KMS-11 (cell line): Measurements from ENCODE around the gene MROH7.

Experiments
- H2AFZ ChIP-seq: fragments of 200-600 bp; sonication (generic); 2 replicates; pipeline ENCODE4 v1.6.1; 2016; ENCODE audit warnings: antibody characterized with exemption, mixed run types, low read depth
- H3K27ac ChIP-seq: fragments of 200-600 bp; sonication (generic); 2 replicates; pipeline ENCODE4 v1.6.1; 2016; ENCODE audit warnings: mild to moderate bottlenecking, mixed run types
- H3K27me3 ChIP-seq: fragments of 200-600 bp; sonication (generic); 2 replicates; pipeline ENCODE4 v1.6.1; 2017; ENCODE audit warnings: mild to moderate bottlenecking, low read depth, mixed run types, moderate library complexity; ENCODE audit not compliant: insufficient read depth
- H3K36me3 ChIP-seq: fragments of 200-600 bp; sonication (generic); 2 replicates; pipeline ENCODE4 v1.6.1; 2017; ENCODE audit warnings: mild to moderate bottlenecking, mixed run types; ENCODE audit not compliant: insufficient read depth
- H3K4me1 ChIP-seq: fragments of 200-600 bp; sonication (generic); 2 replicates; pipeline ENCODE4 v1.6.1; 2016; ENCODE audit warnings: mild to moderate bottlenecking, low read depth, mixed run types; ENCODE audit not compliant: poor library complexity, severe bottlenecking
- H3K4me2 ChIP-seq: fragments of 200-600 bp; sonication (generic); 2 replicates; pipeline ENCODE4 v1.7.0; 2016; ENCODE audit warnings: mild to moderate bottlenecking, mixed run types
- H3K4me3 ChIP-seq: fragments of 200-600 bp; sonication (generic); IDR thresholded peaks from 2 replicates; pipeline ENCODE4 v1.6.1; 2017; ENCODE audit warnings: low read depth, low read length, mixed read lengths; ENCODE audit not compliant: insufficient read depth
- H3K79me2 ChIP-seq: fragments of 200-600 bp; sonication (generic); 2 replicates; pipeline ENCODE4 v1.6.1; 2016; ENCODE audit warnings: low read depth, mixed run types; ENCODE audit not compliant: insufficient read depth
- H3K9ac ChIP-seq: fragments of 200-600 bp; sonication (generic); 2 replicates; pipeline ENCODE4 v1.6.1; 2016; ENCODE audit warnings: mild to moderate bottlenecking, mixed run types
- H4K20me1 ChIP-seq: fragments of 200-600 bp; sonication (generic); 2 replicates; pipeline ENCODE4 v1.6.1; 2016; ENCODE audit warnings: mild to moderate bottlenecking, mixed run types; ENCODE audit not compliant: insufficient read depth
- CTCF ChIP-seq: fragments of 200-600 bp; sonication (generic); conservative IDR thresholded peaks from 2 replicates; pipeline ENCODE4 v1.6.1; 2017; ENCODE audit warnings: low read depth, mild to moderate bottlenecking, antibody characterized with exemption, low read length, moderate library complexity, mixed read lengths

MROH7 gene

GRCh38 chr1:54716299-54717047 is 74.9 kb downstream of the MROH7 start:
- H3K36me3 ChIP-seq = no peaks in the 10 kb centered on the region
- no peak overlapping the region; the same call in 1 of the 2 replicates for H2AFZ ChIP-seq
- TF ChIP-seq CTCF = no peak
- peak overlapping the region; percentile 21; the same call in 1 of the 2 replicates for H3K4me2 ChIP-seq
- H3K9ac ChIP-seq = peak overlapping the region; percentile 32; the same call in 1 of the 2 replicates
- no peaks in the 10 kb centered on the region for H3K4me1 ChIP-seq
- H3K4me3 ChIP-seq = no peak overlapping the region
- no peak overlapping the region for H3K27ac ChIP-seq
- no peaks in the 10 kb centered on the region for H4K20me1 ChIP-seq
- H3K79me2 ChIP-seq = 0 out of 2 replicates have a peak, but pooled peaks cover 6% of the 10 kb centered on the region
- no peaks in the 10 kb centered on the region for H3K27me3 ChIP-seq

- Histone ChIP-seq H3K4me1 (no peaks in the 10 kb centered on the region), H3K27me3 (no peaks in the 10 kb centered on the region), H3K36me3 (no peaks in the 10 kb centered on the region), H2AFZ (no peak overlapping the region), H3K4me2 (no peak overlapping the region), H4K20me1 (no peaks in the 10 kb centered on the region), H3K4me3 (no peak overlapping the region), H3K9ac (no peak overlapping the region), H3K27ac (no peak overlapping the region), H3K79me2 (no peaks in the 10 kb centered on the region)
- no peak for TF ChIP-seq CTCF
These were observed 80.1 kb downstream of the MROH7 start for GRCh38 chr1:54721719-54722118.

GRCh38 chr1:54723985-54724384 is 82.4 kb downstream of the MROH7 start:
- Histone ChIP-seq H2AFZ (no peak overlapping the region), H3K9ac (no peak overlapping the region), H3K4me1 (no peaks in the 10 kb centered on the region), H3K36me3 (no peaks in the 10 kb centered on the region), H4K20me1 (no peaks in the 10 kb centered on the region), H3K79me2 (no peaks in the 10 kb centered on the region), H3K27me3 (no peaks in the 10 kb centered on the region), H3K4me2 (no peak overlapping the region), H3K4me3 (no peak overlapping the region), H3K27ac (no peak overlapping the region)
- TF ChIP-seq CTCF = no peak

GRCh38 chr1:54724771-54725170 is 83.2 kb downstream of the MROH7 start:
- H3K27me3 ChIP-seq = no peaks in the 10 kb centered on the region
- no peak for TF ChIP-seq CTCF
- no peak overlapping the region for H3K27ac ChIP-seq
- H2AFZ ChIP-seq = no peak overlapping the region
- H3K4me2 ChIP-seq = no peak overlapping the region
- H4K20me1 ChIP-seq = no peaks in the 10 kb centered on the region
- no peaks in the 10 kb centered on the region for H3K4me1 ChIP-seq
- H3K4me3 ChIP-seq = no peak overlapping the region
- no peaks in the 10 kb centered on the region for H3K79me2 ChIP-seq
- H3K9ac ChIP-seq = no peak overlapping the region
- no peaks in the 10 kb centered on the region for H3K36me3 ChIP-seq
